Activated CD4-positive, alpha-beta T cell treated with anti-CD3 and anti-CD28 coated beads, Interleukin-2, Interleukin-4, amounts not matched to agents 100 ng/mL and 50 ng/mL, durations not matched to agents 16 hours and 8 hours (primary cell): ENCODE data around the gene NHERF2.
"Not testable (repeated sequence)": the region's sequence is repeated elsewhere in the genome, so short reads cannot be mapped to it uniquely, and the experiment has no call there.

ENCODE experiments used
- DNase-seq: peaks from one replicate; pipeline ENCODE4 v3.0.0-alpha.2; 2020; ENCODE audit warnings: low spot score

Gene NHERF2

GRCh38 chr16:2028146-2028545 is 1.4 kb downstream of the NHERF2 start:
- DNase-seq = no peak

GRCh38 chr16:2028620-2029220 is 2.0 kb downstream of the NHERF2 start:
- DNase-seq = no peak

GRCh38 chr16:2029350-2029749 is 2.6 kb downstream of the NHERF2 start:
- no peak for DNase-seq

GRCh38 chr16:2030036-2030435 is 3.3 kb downstream of the NHERF2 start:
- DNase-seq = no peak

GRCh38 chr16:2031081-2031577 is 4.4 kb downstream of the NHERF2 start:
- DNase-seq = no peak

- DNase-seq = no peak
These were observed 5.8 kb downstream of the NHERF2 start for GRCh38 chr16:2032285-2033056.

GRCh38 chr16:2033057-2033908 is 6.6 kb downstream of the NHERF2 start:
- DNase-seq = no peak

- not testable (repeated sequence) for DNase-seq
These were observed 7.4 kb downstream of the NHERF2 start for GRCh38 chr16:2033909-2034695.

- DNase-seq = no peak
These were observed 8.2 kb downstream of the NHERF2 start for GRCh38 chr16:2034696-2035430.

- no peak for DNase-seq
These were observed 8.9 kb downstream of the NHERF2 start for GRCh38 chr16:2035431-2036199.

GRCh38 chr16:2036200-2036966 is 9.7 kb downstream of the NHERF2 start:
- no peak for DNase-seq

GRCh38 chr16:2037115-2037514 is 10.4 kb downstream of the NHERF2 start:
- no peak for DNase-seq

GRCh38 chr16:2037647-2038381 is 11.1 kb downstream of the NHERF2 start:
- no peak for DNase-seq

- no peak for DNase-seq
These were observed 11.9 kb downstream of the NHERF2 start for GRCh38 chr16:2038382-2039231.

GRCh38 chr16:2039274-2040031 is 12.8 kb downstream of the NHERF2 start:
- DNase-seq = no peak

GRCh38 chr16:2040041-2040786 is 13.5 kb downstream of the NHERF2 start:
- DNase-seq = no peak
